ENCODE results near the gene CBX5. TPM values are rescaled to one million over a fixed set of nuclear protein-coding genes. Genes with fewer than 3 reads are reported as not detected.
"Not testable (repeated sequence)": the region's sequence is repeated elsewhere in the genome, so short reads cannot be mapped to it uniquely, and the experiment has no call there.

Gene CBX5
- total RNA-seq, 1 experiment from 2014 or later: 85.5 TPM

GRCh38 chr12:54324617-54325441 lies 44.9 kb upstream of the CBX5 start, which contains the start of gene COPZ1:
Gene COPZ1, plus strand, starts transcription at chr12:54325131. Its CDS starts 33 bp downstream, at chr12:54325164.
- TF ChIP-seq CTCF (IDR thresholded peaks at IDR 0.05; ENCODE audit: insufficient read depth in 1 of 2, low read depth in 1 of 2, low read length in 1 of 2, severe bottlenecking in 1 of 2, unreplicated experiment in 1 of 2): peak; percentile 61 to 72
- H3K4me3 ChIP-seq (ENCODE audit: low read depth, low read length): peak within 1 kb of the TSS; percentile 74
- no peaks in the 10 kb centered on the region for H3K9me3 ChIP-seq
- intact Hi-C loops (cut with micrococcal nuclease; ENCODE audit: unreplicated experiment): loop anchor here (1.0 kb wide), 6 partner anchors 24 to 105 kb away; partner anchors contain the start of genes CBX5, HNRNPA1 and NFE2
- DNase-seq: peak; percentile 95 to 98
- ChIA-PET CTCF (interaction anchor here (0.5 to 2.4 kb wide), 51 partner anchors 8 to 1863 kb away, joined by 3 to 56 read pairs (median 5); partner anchors contain the start of genes CBX5, HNRNPA1, HOXC13 and HOXC5), POLR2A (interaction anchor here (0.5 to 2.0 kb wide), 24 partner anchors 12 to 1827 kb away, joined by 3 to 99 read pairs (median 6); partner anchors contain the start of genes CBX5, HNRNPA1, HOXC5 and HOXC8)
- Mint-ChIP-seq H3K4me1 (ENCODE audit: low read depth, unreplicated experiment) (peaks cover 16% of the 10 kb centered on the region), H3K4me3 (ENCODE audit: unreplicated experiment) (peak within 1 kb of the TSS; percentile 96), H3K9me3 (ENCODE audit: unreplicated experiment) (no peaks in the 10 kb centered on the region), H3K27ac (ENCODE audit: unreplicated experiment) (peak within 1 kb of the TSS; percentile 98), H3K36me3 (ENCODE audit: insufficient read depth, unreplicated experiment) (peaks cover 13% of the 10 kb centered on the region), H3K27me3 (ENCODE audit: insufficient read depth, unreplicated experiment) (no peaks in the 10 kb centered on the region)
- no peaks in the 10 kb centered on the region for H3K36me3 ChIP-seq (ENCODE audit: control insufficient read depth, insufficient read depth, low read length)
- H3K27me3 ChIP-seq (replicated peaks; ENCODE audit: control insufficient read depth, insufficient read depth, low read length): no peaks in the 10 kb centered on the region
- no TSS peak for BruUV-seq (replicated peaks)
- H3K4me1 ChIP-seq: peaks cover 17% of the 10 kb centered on the region

GRCh38 chr12:54321363-54321762 lies 41.4 kb upstream of the CBX5 start:
- H3K4me1 ChIP-seq: no peaks in the 10 kb centered on the region
- no peak for DNase-seq
- no peak overlapping the region for H3K4me3 Mint-ChIP-seq (ENCODE audit: unreplicated experiment)
- no peaks in the 10 kb centered on the region for H3K9me3 ChIP-seq
- H3K27me3 ChIP-seq (replicated peaks; ENCODE audit: control insufficient read depth, insufficient read depth, low read length): no peaks in the 10 kb centered on the region
- no peaks in the 10 kb centered on the region for H3K36me3 ChIP-seq (ENCODE audit: control insufficient read depth, insufficient read depth, low read length)
- H3K4me3 ChIP-seq (ENCODE audit: low read depth, low read length): no peak overlapping the region
- no peaks in the 10 kb centered on the region for H3K27me3 Mint-ChIP-seq (ENCODE audit: insufficient read depth, unreplicated experiment)
- H3K27ac Mint-ChIP-seq (ENCODE audit: unreplicated experiment): no peak overlapping the region
- intact Hi-C loops (cut with micrococcal nuclease; ENCODE audit: unreplicated experiment): no loop called here
- H3K4me1 Mint-ChIP-seq (ENCODE audit: low read depth, unreplicated experiment): peaks cover 6% of the 10 kb centered on the region
- BruUV-seq (replicated peaks): no TSS peak
- peaks cover 8% of the 10 kb centered on the region for H3K36me3 Mint-ChIP-seq (ENCODE audit: insufficient read depth, unreplicated experiment)
- CTCF ChIA-PET: no interaction called here
- TF ChIP-seq CTCF (IDR thresholded peaks at IDR 0.05; ENCODE audit: insufficient read depth in 1 of 2, low read depth in 1 of 2, low read length in 1 of 2, severe bottlenecking in 1 of 2, unreplicated experiment in 1 of 2): no peak
- H3K9me3 Mint-ChIP-seq (ENCODE audit: unreplicated experiment): no peaks in the 10 kb centered on the region
- POLR2A ChIA-PET: no interaction called here

- H3K36me3 ChIP-seq (ENCODE audit: control insufficient read depth, insufficient read depth, low read length); intact Hi-C loops (cut with micrococcal nuclease; ENCODE audit: unreplicated experiment); H3K36me3 Mint-ChIP-seq (ENCODE audit: insufficient read depth, unreplicated experiment); H3K27ac Mint-ChIP-seq (ENCODE audit: unreplicated experiment); H3K27me3 Mint-ChIP-seq (ENCODE audit: insufficient read depth, unreplicated experiment); H3K27me3 ChIP-seq (replicated peaks; ENCODE audit: control insufficient read depth, insufficient read depth, low read length); H3K9me3 Mint-ChIP-seq (ENCODE audit: unreplicated experiment); CTCF ChIA-PET; H3K4me1 ChIP-seq; BruUV-seq (replicated peaks); H3K4me3 Mint-ChIP-seq (ENCODE audit: unreplicated experiment); H3K4me3 ChIP-seq (ENCODE audit: low read depth, low read length); H3K9me3 ChIP-seq; H3K4me1 Mint-ChIP-seq (ENCODE audit: low read depth, unreplicated experiment); DNase-seq: not testable (repeated sequence)
- POLR2A ChIA-PET: interaction anchor here (1.1 kb wide), 1 partner anchor 13 kb away, joined by 4 read pairs; the partner anchor contains the start of gene COPZ1
Measured at GRCh38 chr12:54312309-54312708, 32.4 kb upstream of the CBX5 start.
